Measurements from ENCODE around the gene SPANXD.
"Not testable (repeated sequence)": the region's sequence is repeated elsewhere in the genome, so short reads cannot be mapped to it uniquely, and the experiment has no call there.

Gene SPANXD, protein sequence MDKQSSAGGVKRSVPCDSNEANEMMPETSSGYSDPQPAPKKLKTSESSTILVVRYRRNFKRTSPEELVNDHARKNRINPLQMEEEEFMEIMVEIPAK

DNA sequence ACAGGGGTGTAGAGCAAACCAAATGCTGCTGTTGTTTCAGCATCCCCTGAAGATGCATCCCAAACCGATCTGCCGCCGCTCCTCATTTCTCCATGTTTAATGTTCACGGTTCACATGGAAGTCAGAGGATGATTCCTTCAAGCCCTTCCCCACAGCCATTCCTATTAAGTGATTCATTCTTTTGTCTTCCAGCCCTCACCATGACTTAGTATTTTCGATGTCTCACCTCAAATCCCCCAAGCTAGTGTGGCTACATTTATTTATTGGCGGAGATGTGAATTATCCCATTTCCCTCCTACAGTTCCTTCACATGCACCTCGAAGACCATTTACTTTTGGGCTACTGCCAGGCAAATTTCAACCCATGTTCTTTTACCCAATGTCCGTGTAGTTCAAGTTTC lies at the start of gene SPANXD:
Gene SPANXD (minus strand): TSS at position 101 of the 400 bp plus-strand sequence. CDS start 334 bp downstream, outside the sequence.
- not testable (repeated sequence) for DNase-seq (ENCODE audit: low spot score)

DNA sequence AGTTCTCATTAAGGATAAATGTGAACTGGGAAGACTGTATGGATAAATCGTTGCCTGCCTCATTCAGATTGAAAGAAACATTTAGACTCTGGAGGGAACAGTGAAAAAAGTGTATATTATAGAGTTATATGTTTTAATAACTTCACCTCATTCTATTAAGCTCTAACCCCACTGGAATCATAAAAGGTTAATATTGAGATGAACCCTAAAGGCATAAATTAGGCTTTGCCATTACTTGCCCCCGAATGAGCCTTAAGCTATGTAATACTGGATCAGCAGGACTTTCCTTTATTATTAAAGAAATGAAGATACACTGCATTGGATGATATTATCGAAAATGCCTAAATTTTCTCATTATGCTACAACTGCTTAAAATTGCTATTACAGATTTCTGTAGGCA lies 44.1 kb upstream of the SPANXD start:
- no peak for DNase-seq (ENCODE audit: low spot score)

DNA sequence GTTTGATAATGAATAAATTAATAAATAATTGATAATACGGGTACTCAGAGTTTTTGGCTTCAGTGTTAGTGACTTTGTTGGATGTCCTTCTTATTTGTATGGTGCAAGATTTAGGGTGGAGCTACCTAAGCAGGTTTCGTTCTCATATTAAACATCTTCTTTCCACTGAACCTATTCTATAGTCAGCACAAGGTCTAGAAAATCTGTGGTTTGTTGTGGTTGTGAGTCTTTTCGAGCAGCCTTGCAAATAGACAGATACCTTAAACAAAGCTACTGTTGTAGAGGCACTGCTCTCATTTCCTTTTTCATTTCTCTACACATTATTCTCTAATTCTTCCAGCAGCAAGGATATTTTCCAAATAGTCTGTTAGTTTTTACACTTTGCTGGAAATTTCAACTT lies 38.1 kb upstream of the SPANXD start:
- DNase-seq (ENCODE audit: low spot score) = no peak

DNA sequence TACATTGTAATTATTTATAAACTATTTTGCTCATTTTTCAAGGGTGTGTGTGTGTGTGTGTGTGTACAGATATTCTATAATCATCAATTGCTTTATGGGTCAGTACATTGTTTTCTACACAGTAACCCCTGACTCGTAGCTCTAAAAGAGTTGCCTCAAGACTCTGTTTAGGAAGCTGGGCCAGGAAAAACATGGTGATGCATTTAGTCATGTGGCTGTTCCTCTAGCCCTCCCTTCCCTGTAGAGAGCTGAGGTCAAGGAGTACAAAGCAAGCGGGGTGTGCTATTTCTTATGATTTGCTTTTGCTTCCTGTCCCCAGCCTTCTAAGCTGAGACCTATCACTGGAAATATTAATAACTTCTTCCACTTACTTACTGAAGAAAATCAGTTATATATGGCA lies 34.8 kb upstream of the SPANXD start:
- DNase-seq (ENCODE audit: low spot score) = no peak

DNA sequence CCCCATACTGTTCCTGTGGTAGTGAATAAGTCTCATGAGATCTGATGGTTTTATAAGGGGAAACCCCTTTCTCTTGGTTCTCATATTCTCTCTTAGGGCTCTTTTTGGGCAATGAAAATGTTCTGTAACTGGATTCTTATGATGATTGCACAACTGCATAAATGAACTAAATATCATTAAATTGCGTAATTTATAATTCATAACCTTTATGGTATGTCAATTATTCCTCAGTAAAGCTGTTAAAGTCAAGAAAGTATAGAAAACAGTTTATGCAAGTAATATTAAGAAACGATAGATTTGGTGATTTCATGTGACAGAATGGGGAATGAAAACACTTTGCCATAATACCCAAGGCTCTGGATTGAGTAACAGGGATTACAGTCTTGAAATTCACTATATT lies 33.5 kb upstream of the SPANXD start:
- DNase-seq (ENCODE audit: low spot score) = no peak

DNA sequence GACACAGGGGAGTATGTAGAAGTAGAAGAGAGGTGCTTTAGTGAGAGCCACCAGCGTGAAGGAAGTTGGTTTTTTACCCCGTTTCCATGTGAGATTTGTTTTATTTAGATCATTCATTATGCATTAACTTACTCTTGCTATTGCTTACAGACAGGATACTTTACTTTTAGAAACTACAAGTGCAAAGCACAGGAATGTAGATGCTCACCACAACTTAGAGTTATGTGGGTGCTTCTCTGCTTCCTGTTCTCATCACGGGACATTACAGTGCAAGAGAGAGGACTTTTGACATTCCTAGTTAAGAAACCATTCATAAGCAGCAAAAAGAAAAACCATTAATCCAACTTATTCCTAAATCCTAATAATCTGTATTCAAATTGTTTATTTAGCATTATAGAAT lies 25.6 kb upstream of the SPANXD start:
- no peak for DNase-seq (ENCODE audit: low spot score)

DNA sequence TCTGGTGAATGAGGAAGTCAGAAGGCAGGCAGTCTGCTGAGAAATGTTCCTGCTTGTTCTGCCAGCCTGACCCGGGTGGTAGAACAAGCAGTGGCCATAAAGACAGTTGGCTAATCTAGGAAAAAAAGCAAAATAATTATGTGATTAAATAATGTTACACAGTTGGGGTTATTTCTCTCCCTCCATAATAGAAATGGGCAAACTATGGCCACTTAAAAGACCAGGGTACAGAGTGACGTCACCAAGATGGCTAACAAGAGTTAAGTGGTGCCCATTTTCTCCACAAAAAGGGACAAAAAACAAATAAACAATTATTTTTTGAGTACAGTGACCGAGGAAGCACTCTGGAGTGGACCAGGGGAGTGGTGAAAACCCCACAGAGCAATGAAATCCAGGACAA lies 16.1 kb upstream of the SPANXD start:
- no peak for DNase-seq (ENCODE audit: low spot score)

DNA sequence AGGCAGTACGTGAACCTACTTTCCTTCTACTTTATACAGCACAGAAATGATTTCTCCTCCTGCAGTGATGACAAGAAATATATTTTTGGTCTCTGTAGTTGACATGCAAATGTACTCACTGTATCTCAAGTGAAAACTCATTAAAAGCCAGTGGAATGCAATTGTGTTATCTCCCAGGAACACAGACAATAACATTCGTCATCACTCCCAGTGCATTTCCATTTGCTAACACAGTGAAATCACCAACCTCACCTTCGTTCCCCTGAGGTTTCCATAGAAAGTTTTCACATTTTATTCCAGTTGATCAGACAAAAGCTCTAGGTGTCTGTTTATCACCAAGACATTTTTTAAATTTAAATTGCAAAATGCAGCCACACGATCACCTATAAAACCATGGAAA lies 2.5 kb upstream of the SPANXD start:
- DNase-seq (ENCODE audit: low spot score) = no peak

DNA sequence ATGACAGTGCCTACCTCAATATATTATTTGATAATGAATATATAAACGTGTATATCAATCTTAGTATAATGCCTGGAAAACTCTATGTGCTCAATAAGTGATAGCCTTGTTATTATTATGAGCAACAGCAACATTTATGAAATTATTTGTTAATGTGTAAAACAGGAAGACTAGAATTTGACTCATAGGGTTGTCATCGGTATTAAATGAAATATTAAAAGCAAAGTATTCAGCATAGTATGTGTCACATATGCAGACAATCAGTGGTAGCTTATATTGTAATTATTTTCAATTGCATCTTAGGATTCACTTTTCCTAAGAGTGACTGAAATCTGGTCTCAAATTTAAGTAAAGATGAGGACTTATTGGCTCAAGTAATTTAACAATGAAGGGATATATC lies 24.6 kb downstream of the SPANXD start:
- DNase-seq (ENCODE audit: low spot score) = no peak

DNA sequence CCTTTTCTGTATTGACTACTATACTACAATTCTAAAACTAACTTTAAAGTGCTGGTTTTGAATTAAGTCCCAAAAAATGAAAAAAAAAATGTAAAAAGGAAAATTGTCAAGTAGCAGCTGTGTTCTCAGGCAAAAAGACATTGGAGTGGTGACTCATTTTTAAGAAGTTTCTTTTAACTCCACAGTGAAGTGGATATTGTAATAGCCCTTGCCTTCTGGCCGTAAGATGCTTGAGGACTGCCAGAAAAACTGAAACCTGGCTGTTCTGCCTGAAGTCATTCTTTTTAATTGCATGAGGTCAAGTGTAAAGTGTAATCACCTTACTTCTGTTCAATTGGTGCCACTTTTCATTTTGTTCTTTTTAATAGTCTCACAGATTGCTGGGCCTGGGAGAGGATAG lies 28.9 kb downstream of the SPANXD start:
- DNase-seq (ENCODE audit: low spot score) = peak; percentile 1

DNA sequence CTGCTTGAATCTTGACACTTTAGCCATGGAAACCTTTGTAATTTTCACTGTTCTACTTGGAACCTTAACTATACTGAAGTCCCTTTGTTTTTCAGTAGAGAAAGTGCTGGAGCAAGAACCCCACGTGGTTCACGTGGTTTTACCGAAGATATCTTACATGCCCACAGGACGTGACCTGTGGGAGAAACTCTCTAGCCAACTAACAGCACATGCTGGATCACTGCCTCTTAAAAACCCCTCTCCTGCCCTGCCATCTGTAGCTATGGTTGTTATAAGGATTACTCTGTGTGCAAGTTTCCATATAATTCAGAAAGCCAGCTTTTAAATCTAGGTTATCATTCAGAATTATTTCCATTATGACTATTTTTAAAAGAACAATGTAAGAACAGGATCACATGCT lies 30.2 kb downstream of the SPANXD start:
- no peak for DNase-seq (ENCODE audit: low spot score)

DNA sequence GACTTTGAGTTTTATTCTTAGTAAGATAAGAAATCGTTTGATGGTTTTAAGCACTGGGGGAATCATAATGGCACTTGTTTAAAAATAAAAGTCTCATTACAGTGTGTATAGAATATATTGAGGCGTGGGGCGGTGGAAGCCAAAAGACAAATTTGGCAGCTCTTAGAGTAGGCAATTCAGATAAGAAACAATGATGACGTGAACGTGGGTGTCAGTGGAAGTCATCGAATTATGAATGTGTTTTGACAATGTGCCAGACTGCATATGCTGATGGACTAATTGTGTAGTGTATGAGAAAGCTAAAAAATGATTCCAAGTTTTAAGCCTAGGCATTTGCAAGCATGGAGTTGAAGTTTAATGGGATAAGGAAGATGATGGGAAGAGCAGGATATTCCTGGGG lies 35.8 kb downstream of the SPANXD start:
- no peak for DNase-seq (ENCODE audit: low spot score)

DNA sequence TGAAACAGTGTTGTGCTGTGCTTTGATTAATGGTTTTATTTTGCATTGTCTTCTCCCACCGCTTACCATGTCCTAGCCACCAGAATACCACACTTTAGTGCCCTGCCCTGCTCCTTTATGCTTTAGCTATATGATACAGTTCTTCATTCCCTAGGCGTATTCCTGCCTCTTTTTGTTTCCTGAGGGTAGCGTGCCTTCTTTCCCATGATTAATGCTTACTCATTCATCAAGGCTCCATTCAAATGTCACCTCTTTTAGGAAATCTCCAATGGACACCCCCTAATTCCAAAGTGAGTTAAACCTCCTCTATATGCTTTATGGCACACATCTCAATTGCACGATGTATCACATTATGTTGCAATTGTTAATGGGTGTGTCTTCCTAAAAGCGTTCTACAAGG lies 46.3 kb downstream of the SPANXD start:
- DNase-seq (ENCODE audit: low spot score) = no peak

Measured in AG20443 (cell line).